ENCODE results near the gene PALM3. TPM values are rescaled to one million over a fixed set of nuclear protein-coding genes. Genes with fewer than 3 reads are reported as not detected.

PALM3 gene
- total RNA-seq, 1 experiment from 2014 or later, result 2.3 TPM

GRCh38 chr19:14091081-14091812 lies 29.4 kb upstream of the PALM3 start:
- H3K9me2 ChIP-seq (replicated peaks; ENCODE audit: low read length), result no peaks in the 10 kb centered on the region
- ChIA-PET CTCF (no interaction called here), POLR2A (ENCODE audit: unreplicated experiment) (no interaction called here)
- H3F3A ChIP-seq (ENCODE audit: low read length, unreplicated experiment), result no peaks in the 10 kb centered on the region
- H3K79me2 ChIP-seq (ENCODE audit: low read length), result no peaks in the 10 kb centered on the region
- no peaks in the 10 kb centered on the region for H3K27me3 ChIP-seq (ENCODE audit: low read length)
- peaks cover 7% of the 10 kb centered on the region; the same call in 1 of the 2 replicates for H3K9me3 ChIP-seq (ENCODE audit: low read length)
- H3K27ac ChIP-seq (ENCODE audit: low read length), result no peak overlapping the region
- DNase-seq (peak; percentile 64), ATAC-seq (peak; percentile 78)
- H2AFZ ChIP-seq (ENCODE audit: low read length), result peak overlapping the region; percentile 92
- peak; percentile 63 for TF ChIP-seq CTCF (conservative IDR thresholded peaks at IDR 0.05; ENCODE audit: low read depth, low read length)
- TF ChIP-seq EZH2 (IDR thresholded peaks at IDR 0.05; ENCODE audit: low read length, unreplicated experiment), result no peak
- intact Hi-C loops (cut with micrococcal nuclease), result no loop called here
- H3K36me3 ChIP-seq (ENCODE audit: low read depth, low read length), result peaks cover 6% of the 10 kb centered on the region
- TSS peak; percentile 87 for BruUV-seq (replicated peaks)
- H3K9ac ChIP-seq (ENCODE audit: low read length), result peak overlapping the region; percentile 59
- peak overlapping the region; percentile 98 for H3K4me2 ChIP-seq (ENCODE audit: low read length)
- H3K4me1 ChIP-seq (ENCODE audit: insufficient read depth, low read length), result peaks cover 8% of the 10 kb centered on the region; the same call in 1 of the 2 replicates
- H3K4me3 ChIP-seq (ENCODE audit: low read length), result peak overlapping the region; percentile 89
- H4K20me1 ChIP-seq (ENCODE audit: low read length), result no peaks in the 10 kb centered on the region

GRCh38 chr19:14090509-14091080 lies 28.7 kb upstream of the PALM3 start, which contains the start of gene SAMD1:
Gene SAMD1 (minus strand): TSS chr19:14090751.
- DNase-seq, result peak; percentile 80
- H3K27ac ChIP-seq (ENCODE audit: low read length), result no peak within 1 kb of the TSS
- POLR2A ChIA-PET (ENCODE audit: unreplicated experiment), result no interaction called here

More at GRCh38 chr19:14090509-14091080, 28.7 kb upstream of the PALM3 start, which contains the start of gene SAMD1:
- no TSS peak for BruUV-seq (replicated peaks)
- peak; percentile 52 for ATAC-seq
- Histone ChIP-seq H3K36me3 (ENCODE audit: low read depth, low read length) (peaks cover 6% of the 10 kb centered on the region), H3K4me3 (ENCODE audit: low read length) (peak within 1 kb of the TSS; percentile 89), H3K79me2 (ENCODE audit: low read length) (no peaks in the 10 kb centered on the region), H3K27me3 (ENCODE audit: low read length) (no peaks in the 10 kb centered on the region), H3K4me2 (ENCODE audit: low read length) (peak within 1 kb of the TSS; percentile 98), H2AFZ (ENCODE audit: low read length) (peak within 1 kb of the TSS; percentile 92), H3K4me1 (ENCODE audit: insufficient read depth, low read length) (peaks cover 8% of the 10 kb centered on the region; the same call in 1 of the 2 replicates), H3F3A (ENCODE audit: low read length, unreplicated experiment) (no peaks in the 10 kb centered on the region), H3K9ac (ENCODE audit: low read length) (peak within 1 kb of the TSS; percentile 59), H3K9me3 (ENCODE audit: low read length) (peaks cover 7% of the 10 kb centered on the region; the same call in 1 of the 2 replicates), H3K9me2 (replicated peaks; ENCODE audit: low read length) (no peaks in the 10 kb centered on the region), H4K20me1 (ENCODE audit: low read length) (no peaks in the 10 kb centered on the region)
- TF ChIP-seq EZH2phosphoT487 (IDR thresholded peaks at IDR 0.05; ENCODE audit: borderline replicate concordance, low read length), result no peak
- TF ChIP-seq CTCF (conservative IDR thresholded peaks at IDR 0.05; ENCODE audit: low read depth, low read length), result no peak
- CTCF ChIA-PET, result interaction anchor here (0.6 to 0.9 kb wide), 2 partner anchors 17 to 46 kb away, joined by 3 to 11 read pairs; partner anchors contain the start of gene ASF1B
- intact Hi-C loops (cut with micrococcal nuclease), result no loop called here

All from PC-3 (cell line).